HG02884 (cell line): ENCODE results near the gene C9orf72.
A peak's percentile ranks its signal among the peaks of the same experiment; 100 is the strongest.

Experiments
- ATAC-seq: cut with Tn5 transposase; IDR thresholded peaks from one replicate; pipeline ENCODE4 v1.9.1; 2021; ENCODE audit warnings: mild to moderate bottlenecking, moderate library complexity; ENCODE audit not compliant: unreplicated experiment

The C9orf72 gene

DNA sequence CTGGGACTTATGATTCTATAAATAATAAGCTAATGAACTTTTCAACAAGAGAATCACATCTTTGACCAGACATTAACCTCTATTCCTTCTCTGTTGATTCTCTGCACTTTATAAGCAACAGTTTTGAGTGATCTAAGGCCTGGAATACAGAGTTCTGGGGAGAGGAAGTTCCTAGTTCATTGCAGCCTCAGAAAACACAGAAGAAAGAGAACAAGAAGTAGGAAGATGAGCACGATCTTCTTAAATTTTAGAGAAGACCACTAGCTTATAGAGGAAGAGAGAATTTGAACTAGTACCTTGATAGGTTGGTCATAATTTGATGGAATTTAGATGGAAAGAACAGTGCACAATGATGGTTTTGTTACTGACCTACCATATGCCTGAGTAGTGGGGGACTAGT is 8.5 kb upstream of the C9orf72 start:
- no peak for ATAC-seq

DNA sequence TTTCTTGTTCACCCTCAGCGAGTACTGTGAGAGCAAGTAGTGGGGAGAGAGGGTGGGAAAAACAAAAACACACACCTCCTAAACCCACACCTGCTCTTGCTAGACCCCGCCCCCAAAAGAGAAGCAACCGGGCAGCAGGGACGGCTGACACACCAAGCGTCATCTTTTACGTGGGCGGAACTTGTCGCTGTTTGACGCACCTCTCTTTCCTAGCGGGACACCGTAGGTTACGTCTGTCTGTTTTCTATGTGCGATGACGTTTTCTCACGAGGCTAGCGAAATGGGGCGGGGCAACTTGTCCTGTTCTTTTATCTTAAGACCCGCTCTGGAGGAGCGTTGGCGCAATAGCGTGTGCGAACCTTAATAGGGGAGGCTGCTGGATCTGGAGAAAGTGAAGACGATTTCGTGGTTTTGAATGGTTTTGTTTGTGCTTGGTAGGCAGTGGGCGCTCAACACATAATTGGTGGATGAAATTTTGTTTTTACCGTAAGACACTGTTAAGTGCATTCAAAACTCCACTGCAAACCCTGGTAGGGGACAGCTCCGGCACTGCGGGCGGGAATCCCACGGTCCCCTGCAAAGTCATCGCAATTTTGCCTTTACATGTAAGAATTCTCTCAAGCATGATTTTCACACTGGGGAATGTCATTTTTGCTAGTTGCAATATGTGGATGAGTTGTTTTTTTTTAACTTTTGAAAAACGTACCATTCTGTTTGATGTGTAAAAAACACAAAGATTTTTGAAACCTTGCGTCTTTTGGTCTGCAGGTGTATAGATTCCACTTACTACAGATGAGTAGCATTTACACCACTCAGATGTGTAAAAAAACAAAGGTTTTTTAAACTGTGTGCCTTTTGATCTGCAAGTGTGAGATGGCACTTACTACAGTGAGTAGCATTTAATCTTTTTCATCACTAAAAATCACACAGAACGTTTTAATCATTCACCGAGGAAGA is 631 bp upstream of the C9orf72 start:
- peak; percentile 82 for ATAC-seq

DNA sequence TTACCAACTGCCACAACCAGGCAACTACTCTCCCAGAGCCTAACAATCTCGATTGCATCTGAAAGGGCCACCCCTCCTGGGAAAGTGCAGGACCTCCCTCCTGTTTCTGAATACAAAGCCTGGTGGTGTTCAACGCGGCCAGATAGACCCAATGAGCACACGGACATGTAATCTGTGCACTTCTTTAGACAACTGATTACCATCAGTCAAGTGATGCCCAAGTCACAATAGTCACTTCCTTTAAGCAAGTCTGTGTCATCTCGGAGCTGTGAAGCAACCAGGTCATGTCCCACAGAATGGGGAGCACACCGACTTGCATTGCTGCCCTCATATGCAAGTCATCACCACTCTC is 739 bp downstream of the C9orf72 start:
- peak; percentile 35 for ATAC-seq

DNA sequence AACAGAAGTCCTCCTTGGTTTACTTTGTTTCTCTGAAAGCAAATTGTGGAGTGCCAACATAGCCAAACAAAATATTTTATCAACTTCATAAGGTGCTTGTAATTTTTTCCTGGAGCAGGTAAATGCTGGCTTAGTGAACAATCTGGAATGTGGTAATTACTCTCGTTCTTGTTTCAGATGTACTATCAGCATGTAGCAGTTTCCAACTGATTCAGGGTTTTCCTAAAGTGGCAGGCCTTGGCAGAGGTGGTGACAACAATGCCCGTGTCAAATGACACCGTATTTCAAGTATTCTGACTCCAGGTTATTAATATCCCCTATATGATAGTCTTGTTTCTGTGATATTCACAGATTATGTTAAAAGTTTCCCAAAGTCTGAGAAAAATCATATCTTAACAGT is 1.2 kb downstream of the C9orf72 start:
- no peak for ATAC-seq

DNA sequence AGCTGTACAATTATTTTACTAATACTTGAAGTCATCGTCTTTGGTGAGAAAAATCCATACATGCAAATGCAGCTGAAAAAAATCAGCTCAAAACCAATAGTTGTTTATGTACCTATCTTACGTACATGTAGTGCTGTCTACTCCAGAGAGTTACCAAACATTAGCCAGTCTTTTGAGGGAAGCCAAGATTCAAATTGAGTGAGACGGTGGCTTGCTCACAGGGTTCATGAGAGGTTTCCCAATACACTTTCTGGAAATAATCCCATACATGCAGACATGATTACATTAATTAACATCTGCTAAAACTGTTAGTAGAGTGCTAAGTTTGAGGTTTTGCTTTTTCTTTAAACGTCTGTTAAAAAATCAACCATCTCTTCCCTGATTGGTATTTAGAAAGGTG is 2.3 kb downstream of the C9orf72 start:
- ATAC-seq: no peak

DNA sequence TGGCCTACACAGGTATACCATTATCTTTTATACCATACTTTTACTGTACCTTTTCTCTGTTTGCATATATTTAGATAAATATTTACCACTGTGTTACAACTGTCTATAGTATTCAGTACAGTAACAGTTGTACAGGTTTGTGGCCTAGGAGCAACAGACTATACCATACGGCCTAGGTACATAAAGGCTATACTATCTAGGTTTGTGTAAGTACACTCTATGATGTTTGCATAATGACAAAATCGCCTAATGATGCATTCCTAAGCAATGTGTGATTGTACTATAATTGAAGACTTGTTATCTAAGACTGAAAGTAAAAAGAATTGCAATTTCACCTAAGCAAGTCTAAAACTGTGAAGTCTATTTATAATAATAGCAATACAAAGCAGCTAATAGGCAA is 3.9 kb downstream of the C9orf72 start:
- ATAC-seq: no peak

DNA sequence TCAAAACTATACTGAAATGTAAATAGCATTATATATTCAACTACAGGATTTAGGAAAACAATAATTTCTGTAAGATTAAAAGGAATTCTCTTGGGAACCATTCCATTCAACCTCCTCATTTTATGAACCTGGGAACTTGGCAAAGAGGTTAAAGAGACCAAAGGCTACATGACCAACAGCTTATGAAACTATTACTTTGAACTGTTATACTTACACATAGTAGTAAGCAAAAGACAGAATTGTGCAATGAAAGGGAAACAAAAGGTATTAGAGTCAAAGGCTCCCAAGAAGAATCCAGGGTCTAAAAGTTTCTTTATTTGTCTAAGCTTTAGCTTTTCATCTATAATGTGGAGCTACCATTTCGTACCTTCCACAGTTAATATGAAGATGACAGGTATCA is 7.2 kb downstream of the C9orf72 start:
- no peak for ATAC-seq

DNA sequence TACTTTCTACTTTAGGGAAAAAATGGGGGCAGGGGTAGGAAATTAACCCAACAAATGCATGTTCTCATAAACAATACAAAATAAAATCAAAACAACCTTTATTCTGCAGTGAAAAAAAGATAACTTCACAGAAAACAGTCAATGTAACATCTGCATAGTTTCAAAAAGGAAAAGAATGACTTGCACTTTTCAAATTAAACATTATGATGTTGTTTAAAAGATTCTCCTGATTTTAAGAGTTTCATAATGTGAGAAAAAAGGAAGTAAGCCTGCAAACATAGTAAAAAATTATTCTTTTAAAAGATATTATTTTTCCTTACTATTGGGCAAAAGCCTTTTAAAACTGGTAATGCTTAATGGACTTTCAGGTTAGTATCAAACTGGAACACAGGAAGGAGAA is 7.6 kb downstream of the C9orf72 start:
- no peak for ATAC-seq

DNA sequence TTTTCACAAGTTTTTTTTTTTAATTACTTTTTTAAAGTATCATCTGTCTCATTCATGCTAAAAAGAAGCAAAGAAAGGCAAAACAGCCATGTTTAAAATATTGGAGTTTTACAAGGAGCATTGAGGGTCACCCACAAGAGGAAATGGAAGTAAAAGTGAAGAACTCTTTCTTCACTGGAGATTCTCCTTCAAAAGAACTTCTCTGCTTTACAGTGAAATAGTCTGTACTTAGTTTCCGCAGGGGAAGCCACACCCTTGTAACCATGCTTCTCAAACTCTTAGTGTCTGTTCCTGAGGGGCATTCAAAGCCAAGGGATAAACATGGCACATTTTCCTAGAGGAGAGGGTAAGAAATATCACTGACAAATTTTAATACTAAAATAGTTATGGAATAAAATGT is 8.6 kb downstream of the C9orf72 start:
- peak; percentile 38 for ATAC-seq

DNA sequence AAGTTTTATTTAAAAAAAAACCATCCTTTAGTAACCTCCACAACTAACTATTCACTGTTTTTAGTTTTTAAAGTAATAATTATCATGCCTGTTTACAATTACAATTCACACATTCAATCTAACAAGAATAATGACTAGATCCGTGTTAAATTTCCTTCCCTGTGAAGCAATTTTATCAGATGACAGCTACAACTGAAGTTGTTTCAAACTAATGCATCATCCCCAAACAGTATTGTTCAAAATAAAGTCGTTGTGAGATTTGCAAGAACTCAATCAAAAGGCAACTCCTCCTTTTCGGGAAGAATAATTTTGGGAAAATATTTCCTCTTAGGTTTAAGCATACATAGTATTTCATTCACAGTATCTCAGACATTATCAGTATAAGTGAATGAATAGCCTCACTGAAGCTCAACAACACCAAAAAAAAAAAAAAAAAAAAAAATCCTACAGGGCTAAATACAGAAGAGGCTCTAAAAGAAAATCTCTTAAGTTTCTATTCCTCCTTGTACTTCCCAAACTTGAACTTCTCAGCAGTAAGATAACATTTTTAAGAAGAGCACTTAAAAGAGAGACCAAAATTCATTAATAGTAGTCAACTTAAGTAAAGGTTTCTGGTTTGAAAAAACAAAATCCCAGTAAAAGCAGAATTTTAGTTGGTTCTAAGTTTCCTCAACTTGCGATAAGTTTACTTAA is 9.4 kb downstream of the C9orf72 start:
- no peak for ATAC-seq

DNA sequence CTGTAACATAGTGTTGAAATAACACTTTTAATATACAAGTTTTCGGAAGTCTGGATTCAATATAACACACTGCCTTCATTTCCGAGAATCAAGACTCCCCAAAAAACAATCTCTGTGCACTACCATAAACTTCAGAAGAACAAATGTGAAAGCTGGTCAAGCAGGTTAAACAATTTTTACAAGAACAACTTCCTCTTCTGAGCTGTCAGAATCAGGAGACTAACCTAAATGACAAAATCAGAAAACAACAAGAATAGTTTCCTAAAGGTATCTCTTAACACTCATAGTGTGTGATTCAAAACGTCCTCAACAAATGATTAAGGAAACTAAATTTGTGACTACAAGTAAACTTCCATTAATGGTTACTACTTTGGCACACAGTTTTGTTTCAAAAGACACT is 11.6 kb downstream of the C9orf72 start:
- ATAC-seq: peak; percentile 62

DNA sequence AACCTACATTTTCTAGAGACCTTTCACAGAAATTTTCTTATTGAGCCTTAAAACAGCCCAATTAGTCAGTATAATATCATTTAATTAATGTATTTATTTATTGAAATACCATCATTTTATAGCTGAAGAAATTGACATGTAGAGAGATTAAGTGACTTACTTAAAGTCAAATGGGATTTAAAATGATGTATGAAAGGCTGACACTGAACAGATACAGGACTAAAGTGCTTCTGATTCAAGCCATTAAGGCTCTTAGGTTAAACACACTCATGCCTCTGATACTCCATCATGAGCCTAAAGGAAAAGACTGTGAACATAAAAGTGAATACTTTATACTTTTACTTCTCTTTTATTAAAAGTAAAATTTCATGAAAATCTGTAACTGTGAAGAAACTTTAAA is 12.8 kb downstream of the C9orf72 start:
- no peak for ATAC-seq

DNA sequence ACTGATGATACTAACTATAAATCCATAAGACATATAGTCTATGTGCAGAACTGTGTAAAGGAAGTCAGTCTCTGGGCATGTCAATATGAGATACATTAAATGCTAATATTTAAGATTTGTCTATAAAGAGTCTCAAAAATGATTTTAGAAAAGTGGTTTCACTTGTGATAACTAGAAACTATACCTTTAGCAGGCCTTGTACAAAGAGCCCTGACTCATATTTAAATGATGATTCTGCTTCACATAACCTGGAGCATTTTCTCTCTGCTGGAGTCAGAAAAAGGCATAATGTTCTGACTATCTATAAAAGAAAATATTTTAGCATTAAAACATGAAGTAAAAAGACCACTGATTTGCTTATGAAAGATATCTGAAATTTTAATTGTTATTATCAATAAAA is 15.0 kb downstream of the C9orf72 start:
- ATAC-seq: no peak

DNA sequence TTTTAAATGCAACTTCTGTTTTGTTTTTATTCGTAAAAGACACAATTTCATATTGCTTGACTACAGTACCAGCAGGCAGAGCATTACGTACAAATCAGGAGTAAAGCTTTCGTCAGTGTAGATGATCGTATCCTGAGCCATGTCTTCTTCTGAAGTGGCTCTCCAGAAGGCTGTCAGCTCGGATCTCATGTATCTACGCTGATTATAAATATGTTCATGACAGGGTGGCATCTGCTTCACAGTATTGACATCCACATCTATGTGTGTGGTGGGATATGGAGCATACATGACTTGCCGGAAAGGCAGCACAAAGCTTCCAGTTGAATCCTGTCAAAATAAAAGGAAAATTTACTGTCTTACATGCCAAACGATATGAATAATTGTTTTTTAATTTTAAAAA is 16.8 kb downstream of the C9orf72 start:
- ATAC-seq: no peak

DNA sequence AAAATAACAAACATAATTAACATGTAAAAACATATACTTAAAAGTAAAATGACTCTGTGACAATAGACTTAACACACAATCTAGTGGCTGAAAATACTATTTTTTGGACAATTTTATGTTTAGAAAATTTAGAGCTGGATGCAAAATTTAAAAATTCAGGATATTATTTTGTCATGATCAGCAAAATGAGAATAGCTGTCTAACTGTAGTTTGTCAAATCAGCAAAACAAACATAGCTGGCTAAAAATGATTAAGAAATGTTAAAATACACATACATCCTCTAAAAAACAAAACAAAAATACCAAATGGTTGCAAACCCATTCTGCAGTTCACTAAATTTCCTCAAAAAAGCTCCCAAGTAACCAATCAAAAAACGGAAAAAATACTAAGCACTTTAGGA is 18.6 kb downstream of the C9orf72 start:
- no peak for ATAC-seq

DNA sequence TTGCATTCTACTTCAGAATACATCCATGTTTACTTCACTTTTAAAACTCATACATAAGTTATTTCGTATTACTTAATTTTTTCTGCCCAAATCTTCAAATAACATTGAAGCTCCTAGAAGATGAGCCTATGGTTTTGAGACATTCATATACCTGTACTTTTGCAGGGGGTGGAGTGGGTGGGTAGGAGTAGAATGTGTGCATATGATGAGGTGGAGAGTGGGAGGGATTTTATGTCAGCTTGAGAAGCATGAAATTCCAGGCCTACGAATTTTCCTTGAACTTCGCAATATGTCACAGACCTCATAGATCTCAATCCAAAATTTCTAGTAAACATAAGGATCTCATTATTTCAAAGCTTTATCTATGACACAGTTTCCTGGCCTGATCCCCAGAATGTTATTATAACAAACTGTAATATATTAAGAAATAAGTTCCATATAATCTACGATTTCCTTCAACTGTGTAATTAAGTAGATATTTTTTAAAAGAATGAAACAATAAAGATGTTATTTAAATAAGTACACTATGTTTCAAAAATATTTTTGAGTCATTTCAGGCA is 24.0 kb downstream of the C9orf72 start:
- no peak for ATAC-seq

DNA sequence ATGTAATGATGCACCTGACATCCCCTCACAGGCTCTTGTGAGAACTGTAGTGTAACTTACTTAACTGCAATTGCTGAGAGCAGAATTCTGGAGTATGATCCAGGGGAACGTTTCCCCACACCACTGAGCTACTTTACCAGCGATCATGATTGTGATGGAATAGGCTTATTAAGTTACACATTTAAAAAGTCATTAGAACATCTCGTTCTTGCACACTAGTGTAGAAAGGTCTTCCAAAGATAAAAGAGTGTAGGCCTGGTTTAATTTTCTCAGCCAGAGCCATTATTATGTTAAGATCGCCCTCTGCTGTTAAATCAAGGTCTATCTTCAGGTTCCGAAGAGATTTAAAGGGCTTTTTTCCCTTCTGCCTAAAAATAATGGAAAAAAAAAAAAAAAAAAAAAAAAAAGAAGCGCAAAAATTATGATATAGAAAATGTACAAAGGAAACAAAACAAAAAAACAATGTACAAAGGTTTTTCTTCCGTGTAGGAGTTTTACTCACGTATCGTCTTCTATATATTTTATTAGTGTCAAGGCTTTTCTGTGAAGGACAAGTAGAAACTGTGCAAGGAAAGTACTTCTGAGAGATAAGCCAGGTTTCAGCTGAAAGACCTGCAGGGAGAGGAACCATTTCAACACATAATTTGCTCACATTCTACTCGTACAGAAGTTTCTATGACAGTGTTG is 25.1 kb downstream of the C9orf72 start:
- peak; percentile 60 for ATAC-seq

DNA sequence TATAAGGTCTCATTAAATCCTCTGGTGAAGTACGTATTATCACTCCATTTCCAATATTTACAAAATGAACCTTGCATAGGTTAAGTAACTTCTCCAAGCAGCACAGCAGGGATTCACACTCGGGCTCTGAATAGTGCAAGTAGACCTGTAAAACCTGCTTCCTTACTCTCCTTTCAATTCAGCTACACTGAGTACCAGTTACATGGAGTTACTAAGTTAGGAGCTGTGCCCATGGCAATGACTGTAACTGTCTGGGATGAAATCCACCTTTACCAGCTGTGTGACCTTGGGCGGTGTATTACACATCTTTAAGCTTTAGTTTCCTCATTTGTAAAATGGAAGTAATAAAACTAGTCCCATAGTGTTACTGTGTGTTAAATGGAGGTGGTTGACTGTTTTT is 27.8 kb downstream of the C9orf72 start:
- ATAC-seq: no peak

DNA sequence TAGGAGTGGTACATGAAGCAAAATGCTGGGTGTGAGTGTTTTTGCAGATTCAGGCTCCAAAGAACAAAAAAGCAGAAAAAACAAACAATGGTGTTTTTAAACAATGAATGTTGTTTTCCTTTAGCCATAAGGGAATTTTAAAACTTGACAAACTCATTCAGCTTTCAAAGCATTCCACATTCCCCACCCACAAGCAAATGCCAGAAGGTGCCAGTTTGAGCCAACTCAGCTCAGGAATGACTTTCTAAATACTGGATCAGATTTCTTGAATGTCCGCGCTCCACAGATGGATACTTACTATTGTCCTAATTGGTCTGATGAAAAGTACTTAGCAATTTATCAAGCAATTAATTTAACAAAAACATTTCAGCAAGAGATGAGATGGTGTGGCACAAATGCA is 30.8 kb downstream of the C9orf72 start:
- ATAC-seq: no peak

DNA sequence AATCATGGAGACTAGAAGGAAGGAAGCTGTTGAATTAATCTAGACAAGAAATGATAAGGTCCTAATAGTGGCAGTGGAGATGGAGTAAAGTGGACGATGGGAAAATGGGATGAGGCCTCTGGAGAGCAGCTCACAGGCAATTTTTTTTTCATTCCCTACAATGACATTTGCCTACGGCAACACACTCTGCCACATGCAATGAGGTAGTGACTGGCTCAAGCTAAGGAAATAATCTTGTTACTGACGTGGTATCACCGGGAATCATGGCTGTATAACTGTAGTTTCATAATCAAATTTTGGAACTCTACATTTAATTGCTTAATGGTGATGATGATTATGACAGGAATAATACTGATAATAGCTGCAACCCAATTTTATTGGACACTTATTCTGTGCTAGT is 31.5 kb downstream of the C9orf72 start:
- no peak for ATAC-seq

DNA sequence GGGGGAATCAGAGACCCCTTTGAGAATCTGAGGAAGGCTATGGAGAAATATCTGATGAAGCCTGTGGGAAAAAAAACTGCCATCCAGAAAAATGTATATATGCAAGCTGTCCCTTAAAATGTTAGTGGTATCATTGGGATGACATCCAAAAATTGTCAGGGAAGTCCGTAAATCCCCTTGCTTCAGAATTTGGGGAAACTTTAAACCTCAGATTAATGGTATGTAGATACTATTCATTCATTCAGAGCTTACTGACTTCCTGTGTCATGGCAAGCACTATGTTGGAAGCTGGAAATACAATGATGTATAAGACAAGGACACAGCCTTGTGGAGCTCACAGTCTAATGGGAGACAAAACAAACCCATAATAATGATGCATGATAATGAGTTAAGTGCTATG is 32.8 kb downstream of the C9orf72 start:
- no peak for ATAC-seq
